ENCODE measurements around the gene LYRM4.

Gene LYRM4

GRCh38 chr6:5199702-5200101 lies 61.0 kb downstream of the LYRM4 start:
- TF ChIP-seq POLR2A (IDR thresholded peaks at IDR 0.05; ENCODE audit: low read depth, low read length), result no peak
- no peak for FAIRE-seq
- no peak for DNase-seq (ENCODE audit: insufficient read length, low spot score)

GRCh38 chr6:5199283-5199682 lies 61.5 kb downstream of the LYRM4 start:
- DNase-seq (ENCODE audit: insufficient read length, low spot score) (no peak), FAIRE-seq (no peak)
- no peak for TF ChIP-seq POLR2A (IDR thresholded peaks at IDR 0.05; ENCODE audit: low read depth, low read length)

GRCh38 chr6:5197084-5197483 lies 63.7 kb downstream of the LYRM4 start:
- no peak for TF ChIP-seq POLR2A (IDR thresholded peaks at IDR 0.05; ENCODE audit: low read depth, low read length)
- DNase-seq (ENCODE audit: insufficient read length, low spot score) (no peak), FAIRE-seq (no peak)

GRCh38 chr6:5192135-5192794 lies 68.5 kb downstream of the LYRM4 start:
- TF ChIP-seq POLR2A (IDR thresholded peaks at IDR 0.05; ENCODE audit: low read depth, low read length), result no peak
- FAIRE-seq (no peak), DNase-seq (ENCODE audit: insufficient read length, low spot score) (no peak)

- FAIRE-seq (no peak), DNase-seq (ENCODE audit: insufficient read length, low spot score) (no peak)
- TF ChIP-seq POLR2A (IDR thresholded peaks at IDR 0.05; ENCODE audit: low read depth, low read length), result no peak
Observed at GRCh38 chr6:5191722-5192121, 69.0 kb downstream of the LYRM4 start.

GRCh38 chr6:5191222-5191621 lies 69.5 kb downstream of the LYRM4 start:
- FAIRE-seq (no peak), DNase-seq (ENCODE audit: insufficient read length, low spot score) (no peak)
- TF ChIP-seq POLR2A (IDR thresholded peaks at IDR 0.05; ENCODE audit: low read depth, low read length), result no peak

- FAIRE-seq (peak; percentile 99), DNase-seq (ENCODE audit: insufficient read length, low spot score) (peak; percentile 42)
- no peak for TF ChIP-seq POLR2A (IDR thresholded peaks at IDR 0.05; ENCODE audit: low read depth, low read length)
Observed at GRCh38 chr6:5190507-5190906, 70.2 kb downstream of the LYRM4 start.

- DNase-seq (ENCODE audit: insufficient read length, low spot score) (no peak), FAIRE-seq (no peak)
- no peak for TF ChIP-seq POLR2A (IDR thresholded peaks at IDR 0.05; ENCODE audit: low read depth, low read length)
Observed at GRCh38 chr6:5188646-5189045, 72.1 kb downstream of the LYRM4 start.

- FAIRE-seq (no peak), DNase-seq (ENCODE audit: insufficient read length, low spot score) (no peak)
- TF ChIP-seq POLR2A (IDR thresholded peaks at IDR 0.05; ENCODE audit: low read depth, low read length), result no peak
Observed at GRCh38 chr6:5184878-5185277, 75.9 kb downstream of the LYRM4 start.

- no peak for TF ChIP-seq POLR2A (IDR thresholded peaks at IDR 0.05; ENCODE audit: low read depth, low read length)
- FAIRE-seq (no peak), DNase-seq (ENCODE audit: insufficient read length, low spot score) (no peak)
Observed at GRCh38 chr6:5184218-5184617, 76.5 kb downstream of the LYRM4 start.

- TF ChIP-seq POLR2A (IDR thresholded peaks at IDR 0.05; ENCODE audit: low read depth, low read length), result no peak
- no peak for DNase-seq (ENCODE audit: insufficient read length, low spot score)
- FAIRE-seq, result no peak
Observed at GRCh38 chr6:5181510-5182317, 79.0 kb downstream of the LYRM4 start.

- no peak for DNase-seq (ENCODE audit: insufficient read length, low spot score)
- FAIRE-seq, result no peak
- no peak for TF ChIP-seq POLR2A (IDR thresholded peaks at IDR 0.05; ENCODE audit: low read depth, low read length)
Observed at GRCh38 chr6:5180636-5181035, 80.1 kb downstream of the LYRM4 start.

GRCh38 chr6:5179917-5180316 lies 80.8 kb downstream of the LYRM4 start:
- no peak for TF ChIP-seq POLR2A (IDR thresholded peaks at IDR 0.05; ENCODE audit: low read depth, low read length)
- no peak for FAIRE-seq
- no peak for DNase-seq (ENCODE audit: insufficient read length, low spot score)

- no peak for TF ChIP-seq POLR2A (IDR thresholded peaks at IDR 0.05; ENCODE audit: low read depth, low read length)
Observed at GRCh38 chr6:5178806-5179205, 81.9 kb downstream of the LYRM4 start.

GRCh38 chr6:5175635-5176034 lies 85.1 kb downstream of the LYRM4 start:
- DNase-seq (ENCODE audit: insufficient read length, low spot score) (no peak), FAIRE-seq (no peak)
- no peak for TF ChIP-seq POLR2A (IDR thresholded peaks at IDR 0.05; ENCODE audit: low read depth, low read length)

More at GRCh38 chr6:5178806-5179205, 81.9 kb downstream of the LYRM4 start:
- FAIRE-seq (no peak), DNase-seq (ENCODE audit: insufficient read length, low spot score) (no peak)
